DMS79 (cell line): ENCODE data around the gene MTA1.

Source experiments
- DNase-seq: peaks from one replicate; lab custom pipeline; 2025; lab: John Stamatoyannopoulos, UW

MTA1 gene

DNA sequence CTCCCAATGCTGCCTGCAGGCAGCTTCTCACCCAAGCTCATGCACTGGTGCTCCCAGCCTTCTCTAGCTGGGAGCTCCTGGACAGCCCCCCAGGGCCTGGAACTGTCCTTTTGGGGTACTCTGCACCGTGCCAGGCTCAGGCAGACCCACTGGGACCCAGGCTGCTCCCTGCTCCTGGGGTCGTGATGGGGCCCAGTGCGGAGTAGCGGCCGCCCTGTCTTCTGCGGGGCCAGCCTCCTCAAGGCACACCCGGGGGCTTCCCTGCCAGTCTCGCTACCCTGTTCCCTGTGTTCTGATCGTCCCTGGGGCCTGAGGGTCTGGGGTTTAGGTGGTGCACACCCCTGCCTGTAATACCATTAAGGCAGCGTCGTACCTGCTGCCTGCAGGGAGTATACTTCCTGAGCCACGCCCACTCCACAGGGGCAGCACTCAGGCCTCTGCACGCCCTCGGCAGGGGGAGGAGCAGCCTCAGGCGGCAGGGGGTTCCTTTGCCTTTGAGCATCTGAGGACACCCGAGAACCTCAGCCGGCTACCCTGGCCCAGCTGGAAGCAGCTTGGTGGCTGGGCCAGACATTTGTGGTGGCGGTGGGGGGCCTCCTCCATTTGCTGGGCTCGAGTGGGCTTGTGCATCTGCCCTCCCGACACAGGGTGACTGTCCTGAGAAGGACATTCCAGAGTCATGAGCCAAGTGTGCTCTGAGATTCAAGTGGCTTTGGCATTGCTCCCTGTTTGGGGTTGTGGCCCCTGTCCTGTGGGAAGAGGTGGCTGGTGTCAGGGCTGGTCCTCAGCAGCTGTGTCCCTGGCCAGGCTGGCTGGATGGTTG lies 45.8 kb downstream of the MTA1 start:
- peak; percentile 91 for DNase-seq

DNA sequence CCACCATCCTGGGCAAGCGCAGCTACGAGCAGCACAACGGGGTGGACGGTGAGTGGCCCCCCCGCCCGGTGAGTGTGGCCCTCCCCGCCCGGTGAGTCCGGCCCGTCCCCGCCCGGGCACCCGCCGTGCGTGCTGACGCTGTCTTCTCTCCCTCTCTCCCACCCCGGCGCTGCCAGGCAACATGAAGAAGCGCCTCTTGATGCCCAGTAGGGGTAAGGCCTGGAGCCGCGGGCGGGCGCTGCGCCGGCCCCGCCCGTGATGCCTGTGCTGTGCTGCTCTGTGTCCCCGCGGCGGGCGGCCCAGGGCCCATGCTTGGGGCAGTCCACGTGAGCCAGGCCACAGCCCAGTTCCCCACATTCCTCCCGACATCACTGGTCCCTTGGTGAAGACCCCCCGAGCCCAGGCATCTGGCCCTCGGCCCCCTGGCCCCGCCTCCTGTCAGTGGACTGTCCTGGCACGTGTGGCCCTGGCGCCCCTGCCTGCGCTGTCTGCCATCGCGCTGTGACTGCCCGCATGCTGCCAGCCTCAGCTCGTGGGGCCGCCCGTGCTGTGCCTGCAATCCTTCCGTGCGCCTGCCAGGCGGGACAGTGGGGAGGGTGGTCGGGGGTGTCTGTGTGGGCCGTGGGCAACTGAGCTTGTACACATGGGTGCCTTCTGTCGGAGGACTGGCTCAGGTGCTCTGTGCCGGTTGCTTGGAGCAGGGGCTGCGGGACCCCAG lies 47.1 kb downstream of the MTA1 start:
- no peak for DNase-seq

DNA sequence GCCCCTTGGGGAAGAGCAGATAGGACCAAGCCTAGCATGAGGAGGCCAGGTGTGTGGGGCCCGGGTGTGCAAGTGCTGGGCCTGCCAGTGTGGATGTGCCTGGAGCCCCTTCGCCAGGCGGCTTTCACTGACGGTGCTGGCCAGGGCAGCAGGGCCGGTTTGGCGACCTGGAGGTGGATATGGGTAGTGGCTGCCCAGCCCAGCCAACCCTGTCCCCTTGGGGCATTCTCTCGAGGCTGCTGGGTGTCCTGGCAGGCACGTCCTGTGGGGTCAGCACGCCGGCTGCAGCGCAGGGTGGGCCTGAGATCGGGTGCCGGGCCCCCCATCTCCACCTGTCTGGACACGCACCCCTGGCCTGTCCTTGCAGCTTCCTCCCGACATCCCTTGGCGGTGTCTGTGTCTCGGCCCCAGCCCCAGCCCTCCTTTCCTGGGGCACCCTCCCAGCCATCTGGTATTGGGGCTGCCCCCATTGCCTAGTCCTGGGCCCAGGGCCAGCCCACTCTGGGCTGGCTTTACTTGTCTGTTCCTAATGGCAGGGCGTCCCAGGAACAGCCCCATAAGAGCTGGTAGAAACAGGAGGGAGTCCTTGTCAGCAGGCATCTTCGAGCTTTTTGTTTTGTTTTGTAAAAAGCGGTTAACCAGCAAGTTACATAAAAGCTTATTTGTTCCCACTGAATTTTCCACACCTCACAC lies 47.8 kb downstream of the MTA1 start:
- no peak for DNase-seq

DNA sequence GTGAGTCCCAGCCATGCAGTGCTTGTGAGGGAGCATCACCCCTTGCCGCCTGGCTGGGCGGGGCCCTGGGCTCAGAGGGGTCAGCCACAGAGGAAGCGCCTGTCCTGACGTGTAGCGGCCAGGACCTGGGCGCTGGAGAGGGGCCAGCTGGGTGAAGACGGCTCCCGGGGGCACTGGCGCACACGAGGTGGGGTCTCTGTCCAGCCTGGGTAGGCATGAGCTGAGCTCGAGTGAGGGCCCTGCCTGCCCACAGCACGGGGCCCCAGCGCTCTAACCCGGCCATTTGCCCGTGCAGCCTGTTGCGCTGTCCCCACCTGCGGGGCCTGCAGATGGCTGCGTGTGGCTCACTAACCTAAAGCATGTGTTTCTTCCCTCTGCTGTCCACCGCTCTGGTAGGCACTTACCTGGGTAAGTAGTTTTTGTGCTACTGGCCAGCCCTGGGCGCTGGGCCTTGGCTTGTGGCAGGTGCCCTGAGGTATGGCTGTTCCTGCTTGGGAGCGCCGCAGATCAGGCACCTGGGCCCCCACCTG lies 48.4 kb downstream of the MTA1 start:
- DNase-seq, result no peak

DNA sequence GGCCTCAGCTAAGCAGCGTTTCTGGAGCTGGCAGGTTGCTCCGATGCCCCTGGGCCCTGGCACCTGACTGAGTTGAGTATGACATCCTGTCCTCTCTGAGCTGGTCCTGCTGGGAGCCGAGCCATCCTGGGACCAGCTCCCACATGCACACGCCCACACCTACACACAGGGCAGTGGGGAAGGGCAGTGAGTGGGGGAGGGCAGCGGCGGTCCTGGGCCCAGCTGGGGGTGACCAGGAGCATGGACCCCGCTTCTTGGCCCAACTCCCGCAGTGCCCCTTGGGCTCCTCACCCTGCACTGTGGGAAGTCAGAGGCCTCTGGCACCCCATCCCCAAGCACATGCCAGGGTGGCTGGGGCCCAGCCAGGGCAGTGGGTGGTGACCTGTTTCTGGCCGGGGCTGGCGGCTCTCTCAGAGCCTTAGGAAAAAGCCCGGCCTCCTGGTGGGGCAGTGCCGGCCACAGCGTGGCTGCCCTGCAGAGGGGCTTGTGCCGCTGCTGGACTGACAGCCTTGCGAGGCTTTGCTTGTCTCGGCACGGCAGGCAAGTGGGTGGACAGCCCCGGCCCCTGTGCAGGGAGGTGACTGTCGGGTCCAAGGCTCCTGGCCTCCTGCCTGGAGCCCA lies 49.1 kb downstream of the MTA1 start:
- DNase-seq, result no peak

DNA sequence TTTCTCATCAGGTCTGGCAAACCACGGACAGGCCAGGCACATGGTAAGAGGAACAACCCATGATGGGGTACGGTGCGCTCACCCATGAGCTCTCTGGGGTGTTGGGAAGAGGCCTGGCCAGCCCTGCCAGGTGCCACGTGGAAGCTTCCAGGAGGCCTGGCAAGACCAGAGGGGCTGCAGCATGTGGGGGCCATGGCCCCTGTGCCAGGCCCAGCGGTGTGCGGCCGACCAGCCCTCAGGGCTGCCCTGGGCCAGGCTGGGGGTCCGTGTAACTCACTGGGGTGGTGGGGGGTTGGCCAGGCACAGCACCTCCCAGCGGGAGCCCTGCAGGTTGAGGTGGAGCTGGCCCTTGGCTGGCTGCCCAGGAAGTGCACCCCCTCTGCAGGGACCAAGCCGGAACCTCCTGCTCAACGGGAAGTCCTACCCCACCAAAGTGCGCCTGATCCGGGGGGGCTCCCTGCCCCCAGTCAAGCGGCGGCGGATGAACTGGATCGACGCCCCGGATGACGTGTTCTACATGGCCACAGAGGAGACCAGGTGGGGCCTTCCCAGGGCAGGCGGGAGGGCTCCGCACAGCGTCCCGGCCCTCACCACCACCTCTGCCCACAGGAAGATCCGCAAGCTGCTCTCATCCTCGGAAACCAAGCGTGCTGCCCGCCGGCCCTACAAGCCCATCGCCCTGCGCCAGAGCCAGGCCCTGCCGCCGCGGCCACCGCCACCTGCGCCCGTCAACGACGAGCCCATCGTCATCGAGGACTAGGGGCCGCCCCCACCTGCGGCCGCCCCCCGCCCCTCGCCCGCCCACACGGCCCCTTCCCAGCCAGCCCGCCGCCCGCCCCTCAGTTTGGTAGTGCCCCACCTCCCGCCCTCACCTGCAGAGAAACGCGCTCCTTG lies 50.1 kb downstream of the MTA1 start:
- DNase-seq, result no peak

DNA sequence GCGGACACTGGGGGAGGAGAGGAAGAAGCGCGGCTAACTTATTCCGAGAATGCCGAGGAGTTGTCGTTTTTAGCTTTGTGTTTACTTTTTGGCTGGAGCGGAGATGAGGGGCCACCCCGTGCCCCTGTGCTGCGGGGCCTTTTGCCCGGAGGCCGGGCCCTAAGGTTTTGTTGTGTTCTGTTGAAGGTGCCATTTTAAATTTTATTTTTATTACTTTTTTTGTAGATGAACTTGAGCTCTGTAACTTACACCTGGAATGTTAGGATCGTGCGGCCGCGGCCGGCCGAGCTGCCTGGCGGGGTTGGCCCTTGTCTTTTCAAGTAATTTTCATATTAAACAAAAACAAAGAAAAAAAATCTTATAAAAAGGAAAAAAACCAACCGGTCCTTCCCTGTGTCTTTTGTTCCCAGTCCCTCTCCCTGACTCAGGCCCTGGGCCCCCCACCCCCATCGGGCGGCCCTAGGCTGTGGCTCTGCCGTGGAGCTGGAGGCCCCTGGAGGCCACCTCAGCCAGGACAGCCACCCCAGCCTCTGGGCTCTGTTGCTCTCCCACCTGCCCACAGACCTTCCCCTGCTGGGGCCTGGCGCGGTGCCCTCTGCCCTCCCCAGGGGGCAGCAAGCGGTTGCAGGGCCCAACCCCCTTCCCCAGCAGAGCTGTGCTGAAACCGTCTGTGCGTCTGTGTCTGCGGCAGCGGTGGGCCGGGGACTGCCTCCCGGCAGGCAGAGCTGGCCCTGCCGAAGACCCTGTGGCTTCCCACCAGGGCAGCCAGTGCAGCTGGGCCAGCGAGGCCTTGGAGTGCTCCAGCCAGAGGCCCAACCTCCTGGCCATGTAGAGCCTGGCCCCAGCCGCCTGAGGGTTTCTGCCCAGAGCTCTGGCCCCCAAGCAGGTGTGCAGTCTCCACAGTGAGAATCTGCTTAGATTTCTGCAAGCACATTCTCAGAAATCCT lies 51.0 kb downstream of the MTA1 start:
- DNase-seq, result no peak

DNA sequence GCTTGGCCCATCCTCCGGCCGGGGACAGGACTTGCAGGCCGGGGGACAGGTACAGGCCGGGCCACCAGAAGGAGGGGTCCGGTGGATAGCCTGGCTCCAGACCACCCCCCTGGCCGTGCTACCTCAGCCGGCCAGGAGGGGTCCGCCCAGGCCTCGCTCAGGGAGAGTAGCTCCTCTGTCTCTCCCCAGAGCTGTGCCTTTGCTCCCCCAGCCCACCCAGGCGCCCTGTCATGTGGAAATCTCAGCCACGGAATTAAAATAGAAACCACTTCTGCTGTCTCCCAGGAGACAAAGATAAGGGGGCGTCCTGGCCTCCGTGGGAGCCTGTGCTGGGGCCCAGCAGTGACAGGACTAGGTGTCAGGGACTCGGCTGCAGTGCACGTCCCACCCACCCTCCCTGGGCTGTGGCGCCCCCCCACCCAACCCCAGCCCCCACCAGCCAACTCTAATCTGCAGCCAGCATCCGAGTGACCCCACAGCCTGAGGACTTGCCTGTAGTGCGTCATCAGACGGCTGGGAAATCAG lies 51.7 kb downstream of the MTA1 start:
- DNase-seq, result no peak

DNA sequence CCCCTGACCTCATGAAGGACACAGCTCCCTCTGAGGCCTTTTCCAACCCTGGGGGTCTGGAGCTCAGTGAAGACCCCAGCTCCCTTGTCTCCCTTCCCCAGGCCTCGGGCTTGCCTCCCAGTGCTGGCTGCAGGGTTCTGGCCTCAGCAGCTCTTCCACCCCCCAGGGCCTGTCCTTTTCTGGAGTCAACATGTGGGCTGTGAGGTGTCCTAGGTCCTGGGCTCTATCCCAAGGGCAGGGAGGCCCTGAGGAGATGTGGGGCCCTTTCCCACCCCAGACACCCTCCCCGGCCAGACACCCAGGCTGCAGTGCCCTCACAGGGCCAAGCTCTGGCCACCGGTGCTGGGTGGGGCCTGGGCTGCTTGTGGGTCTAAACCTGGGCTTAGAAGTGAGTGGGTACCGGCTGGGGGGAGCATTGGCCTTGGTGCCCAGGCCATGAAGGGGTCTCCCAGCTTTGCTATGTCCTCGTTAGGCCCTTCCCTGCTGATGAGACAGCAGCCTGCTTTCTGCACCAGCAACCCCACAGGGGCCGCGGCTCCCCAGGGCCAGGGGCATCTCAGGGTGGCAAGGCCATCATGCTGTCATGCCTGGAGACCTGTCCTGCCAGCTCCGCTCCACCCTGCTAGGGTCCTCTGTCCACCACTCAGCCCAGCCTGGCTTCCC lies 52.3 kb downstream of the MTA1 start:
- no peak for DNase-seq

DNA sequence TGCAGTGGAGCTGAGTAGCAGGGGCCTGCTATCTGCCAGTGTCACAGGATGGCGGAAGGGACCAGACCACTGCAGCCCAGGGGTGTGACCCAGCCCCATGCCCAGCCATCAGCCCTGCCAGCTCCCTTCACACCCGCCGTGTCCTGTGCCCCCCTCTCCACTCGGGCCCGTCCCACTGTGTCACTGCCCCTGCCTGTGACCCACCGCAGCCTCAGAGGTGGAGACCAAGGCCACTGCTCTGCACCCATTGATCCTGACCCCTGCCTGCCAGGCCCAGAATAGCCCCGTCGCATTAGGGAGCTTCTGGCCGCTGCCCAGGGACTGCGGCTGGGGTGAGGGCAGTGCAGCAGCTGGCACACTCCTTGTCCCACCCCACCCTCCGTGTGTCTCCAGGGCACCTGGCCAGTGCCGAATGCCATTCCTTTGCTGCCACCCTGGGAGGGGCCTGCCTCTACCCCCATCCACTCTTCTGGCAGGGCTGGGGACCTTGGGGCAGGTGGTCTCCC lies 52.9 kb downstream of the MTA1 start:
- no peak for DNase-seq

DNA sequence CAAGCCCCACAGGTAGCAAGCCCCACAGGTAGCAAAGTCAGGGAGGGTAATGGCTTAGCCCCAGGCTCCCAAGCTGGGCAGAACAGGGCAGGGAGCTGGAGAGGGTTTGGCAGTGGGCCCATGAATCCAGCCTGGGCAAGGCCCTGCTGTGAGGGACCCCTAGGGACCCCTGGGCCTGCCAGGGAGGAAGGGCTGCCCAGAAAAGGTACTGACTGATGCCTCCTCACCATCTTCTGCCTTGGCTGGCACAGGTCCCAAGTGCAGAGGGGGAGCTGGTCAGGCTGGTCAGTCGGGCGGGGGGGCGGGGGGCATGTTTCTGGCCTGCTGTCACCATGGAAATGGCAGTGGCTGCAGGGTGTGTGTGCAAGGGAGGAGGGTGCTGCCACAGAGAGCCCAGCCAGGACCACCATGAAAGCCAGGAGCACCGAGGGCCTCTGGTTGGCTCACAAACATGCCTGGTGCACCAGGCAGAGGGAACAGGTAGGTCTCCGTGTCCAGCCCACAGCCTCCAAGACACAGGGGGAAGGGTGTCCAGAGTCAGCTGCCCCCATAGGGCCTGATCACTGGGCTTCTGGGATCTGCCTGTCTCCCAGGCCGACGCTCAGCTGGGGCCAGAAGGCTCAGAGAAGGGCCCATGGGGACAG lies 53.5 kb downstream of the MTA1 start:
- DNase-seq, result peak; percentile 86

DNA sequence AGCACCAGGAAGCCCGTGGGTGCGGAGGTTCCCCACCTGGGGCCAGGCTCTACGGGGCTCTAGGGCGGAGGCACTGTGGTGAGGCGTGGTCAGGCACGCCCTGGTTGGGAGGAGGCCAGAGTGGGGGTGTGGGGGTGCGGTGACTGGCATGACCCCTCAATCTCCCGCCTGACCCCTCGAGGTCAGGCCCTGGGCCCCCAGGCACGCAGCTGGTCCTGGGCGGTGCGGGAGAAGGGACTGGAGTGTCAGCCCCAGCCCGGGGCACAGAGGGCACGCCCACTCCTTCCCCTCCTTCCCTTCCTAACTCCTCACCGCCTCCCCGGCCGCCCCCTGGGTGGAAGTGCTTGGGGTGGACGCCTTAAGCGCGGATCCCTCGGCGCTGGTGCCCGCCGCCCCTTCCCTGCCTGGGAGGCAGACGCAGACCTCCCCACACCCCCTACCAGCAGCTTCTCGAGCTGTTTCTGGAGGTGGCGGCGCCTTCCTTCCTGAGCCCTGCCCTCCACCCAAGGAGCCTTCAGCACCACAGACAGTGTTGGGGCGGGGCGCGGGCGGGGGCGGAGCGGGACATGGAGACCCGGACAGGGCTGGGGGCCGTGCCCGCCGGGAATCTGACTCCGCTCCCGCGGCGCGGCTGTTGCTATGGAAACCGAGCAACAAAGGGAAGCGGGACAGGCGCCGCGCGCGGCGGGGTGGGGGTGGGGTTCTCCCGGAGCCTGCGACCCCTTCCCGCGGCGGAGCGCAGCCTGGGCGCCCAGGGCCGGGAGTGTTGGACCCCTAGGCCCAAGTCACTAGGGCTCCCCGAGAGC lies 54.3 kb downstream of the MTA1 start:
- peak; percentile 94 for DNase-seq

DNA sequence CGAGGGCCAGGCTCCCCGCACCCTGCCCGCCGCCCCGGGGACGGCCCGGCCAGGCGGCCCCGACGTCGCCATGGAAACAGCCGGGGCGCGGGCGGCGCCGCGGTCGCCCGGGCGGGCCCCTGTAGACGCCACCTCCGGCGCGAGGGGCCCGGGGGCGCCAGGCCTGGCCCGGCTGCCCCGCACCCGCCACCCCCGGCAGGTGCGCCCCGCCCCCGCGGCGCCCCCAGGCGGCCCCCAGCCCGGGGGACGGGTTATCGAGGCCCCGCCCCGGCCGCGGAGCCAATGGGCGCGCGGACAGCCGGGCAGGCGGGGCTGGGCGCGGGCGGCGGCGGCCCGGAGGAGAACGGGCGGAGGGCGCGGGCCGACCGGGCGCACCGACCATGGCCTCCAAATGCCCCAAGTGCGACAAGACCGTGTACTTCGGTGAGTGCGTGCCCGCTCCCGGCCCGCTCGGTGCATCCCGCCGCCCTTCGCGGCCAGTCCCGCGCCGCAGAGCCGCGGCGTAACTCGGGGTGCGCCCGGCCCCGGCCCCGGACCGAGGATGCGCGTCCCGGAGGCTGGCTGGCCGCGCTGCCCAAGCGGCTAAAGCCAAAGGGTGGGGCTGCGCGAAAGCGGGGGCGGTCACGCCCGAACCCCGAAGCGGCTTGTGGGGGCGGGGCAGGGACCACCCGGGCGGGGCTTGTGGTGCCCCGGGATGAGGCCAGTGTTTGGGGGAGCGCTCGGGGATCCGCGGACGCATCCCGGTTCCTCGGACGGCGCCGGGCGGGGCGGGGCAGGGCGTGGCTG lies 55.0 kb downstream of the MTA1 start, which contains the start of gene CRIP2:
Gene CRIP2, plus strand, starts transcription at position 339 of the 786 bp plus-strand sequence. Its CDS starts 42 bp downstream, at position 381.
- peak; percentile 57 for DNase-seq

DNA sequence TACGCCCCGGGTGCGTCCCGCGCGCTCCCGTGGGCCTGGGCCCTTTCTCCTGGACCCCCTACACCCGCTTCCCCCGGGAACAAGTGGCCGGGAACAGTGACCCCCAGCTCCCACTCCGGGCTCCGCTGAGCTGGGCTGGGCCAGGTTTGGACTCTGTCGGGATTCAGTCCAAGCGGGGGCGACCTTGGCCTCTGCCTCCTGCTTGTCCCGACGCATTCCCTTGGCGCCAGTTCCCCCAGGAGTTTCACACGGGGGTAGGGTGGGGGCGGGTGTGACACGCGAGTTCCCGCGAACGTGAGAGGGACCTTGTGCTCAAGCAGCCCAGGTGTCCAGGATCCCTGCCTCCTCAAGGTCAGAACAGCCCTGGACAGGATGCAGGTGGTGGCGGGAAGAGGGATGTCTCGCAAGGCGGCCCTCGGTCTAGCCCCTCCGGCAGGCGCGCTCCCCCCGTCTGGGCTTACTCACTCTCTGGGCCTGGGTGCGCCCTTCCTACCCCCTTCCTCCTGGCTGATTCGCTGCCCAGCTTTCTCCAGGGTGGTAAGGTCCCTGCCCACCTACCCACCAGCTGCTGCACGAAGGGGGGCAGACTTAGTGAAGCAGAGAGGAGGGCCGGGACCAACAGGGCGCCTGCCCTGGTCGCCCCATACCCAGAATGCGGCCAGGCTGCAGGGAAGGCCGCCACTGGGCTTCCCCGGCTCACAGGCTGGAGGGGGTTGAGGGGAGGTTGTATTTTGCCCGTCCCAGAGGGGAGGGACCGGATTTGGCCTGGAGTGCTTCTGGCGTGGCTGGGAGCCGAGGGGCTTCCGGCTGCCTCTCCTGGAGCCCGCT lies 55.9 kb downstream of the MTA1 start:
- DNase-seq, result peak; percentile 78

DNA sequence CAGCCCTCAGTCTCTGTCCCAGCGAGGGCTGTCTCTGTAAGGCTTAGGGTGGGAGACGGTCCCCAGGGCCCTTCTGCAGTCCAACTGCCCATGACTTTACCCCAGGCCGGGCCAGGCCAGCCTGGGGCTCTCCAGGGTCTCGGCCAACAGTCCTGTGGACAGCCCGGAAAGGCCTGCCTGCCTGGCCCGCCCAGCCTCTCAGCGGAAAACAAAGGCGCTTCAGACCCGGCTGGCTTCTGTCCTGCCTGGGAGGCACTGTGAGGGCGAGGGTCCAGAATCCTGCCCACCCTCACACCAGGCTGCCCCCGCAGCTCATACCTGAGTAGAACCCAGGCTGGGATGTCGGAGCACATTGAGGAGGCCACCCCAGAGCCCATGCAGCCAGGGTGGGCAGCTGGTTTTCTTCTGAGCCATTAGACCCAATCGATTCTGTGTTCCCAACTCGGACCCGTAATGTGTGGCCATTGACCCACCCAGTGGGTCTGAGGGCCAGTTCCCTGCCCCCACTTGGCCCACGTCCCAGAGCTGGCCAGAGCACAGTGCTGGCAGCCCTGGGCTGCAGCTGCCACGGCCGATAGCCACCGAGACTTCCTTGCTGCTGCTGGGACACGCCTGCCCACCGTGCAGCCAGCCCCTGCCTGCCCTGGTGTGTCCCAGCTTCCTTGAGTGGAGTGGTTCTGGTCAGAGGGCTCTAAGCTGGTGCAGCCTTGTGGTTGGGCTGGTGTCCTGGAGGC lies 56.6 kb downstream of the MTA1 start:
- DNase-seq, result peak; percentile 89
